HepG2 (cell line): ENCODE results near the gene COMMD1. TPM values are rescaled to one million over a fixed set of nuclear protein-coding genes. Genes with fewer than 3 reads are reported as not detected.

Experiments used
- ATAC-seq: fragments of 200-7000 bp; cut with Tn5 transposase; 3 replicates; pipeline ENCODE4 v1.9.1; 2020; ENCODE audit warnings: mild to moderate bottlenecking, moderate library complexity
- BruUV-seq: library from RNA; stranded (reverse); fragments of 400-500 nt; replicated peaks from 2 replicates; lab custom pipeline; 2021; lab: Mats Ljungman, UMichigan
- CTCF ChIA-PET: fragments of 300-600 bp; formaldehyde crosslinking; extraction: SDS; loops from one replicate; lab custom pipeline; 2021; ENCODE audit warnings: low total read pairs, inconsistent platforms, low intra/inter-chr PET ratio; lab: Yijun Ruan, JAX
- POLR2A ChIA-PET: fragments of 350-600 bp; sonication (Branson Sonifier 250); formaldehyde crosslinking; loops from one replicate; lab custom pipeline; 2020; ENCODE audit warnings: antibody characterized with exemption, inconsistent platforms; lab: Yijun Ruan, JAX
- DNase-seq: peaks from one replicate; pipeline ENCODE4 v3.0.0-alpha.2; 2015; ENCODE audit warnings: low spot score
- FAIRE-seq: peaks from 3 replicates; lab custom pipeline; 2011; peaks lifted over from hg19 to GRCh38; lab: Jason Lieb, UNC
- H2AFZ ChIP-seq: one replicate; pipeline ENCODE4 v1.6.1; 2011; ENCODE audit warnings: low read length, inconsistent platforms
- H3K27ac ChIP-seq: fragments of 300-600 bp; 3 replicates; pipeline ENCODE4 v1.8.0; 2011; ENCODE audit warnings: mixed run types, mild to moderate bottlenecking, mixed read lengths, low read length, inconsistent platforms; ENCODE audit not compliant: insufficient read depth; ENCODE audit errors: extremely low read length
- H3K27me3 ChIP-seq, 2 experiments: fragments of 200-600 bp in 1 of 2; 2 replicates in 1 of 2; 3 replicates in 1 of 2; pipeline versions ENCODE4 v1.6.0 to v1.8.0; 2011; ENCODE audit warnings: low read length in 2 of 2, mild to moderate bottlenecking in 2 of 2, moderate library complexity in 2 of 2, inconsistent platforms in 1 of 2; ENCODE audit not compliant: insufficient read depth in 2 of 2, control insufficient read depth in 1 of 2
- H3K36me3 ChIP-seq, 2 experiments: fragments of 200-600 bp in 1 of 2; replicated peaks in 1 of 2; 2 replicates in 1 of 2; 3 replicates in 1 of 2; pipeline versions ENCODE4 v1.5.1 to v1.8.0; 2011; ENCODE audit warnings: low read length in 2 of 2, inconsistent platforms in 1 of 2; ENCODE audit not compliant: insufficient read depth in 2 of 2, control insufficient read depth in 1 of 2
- H3K4me1 ChIP-seq: 2 replicates; pipeline ENCODE4 v1.5.1; 2012; ENCODE audit warnings: low read length, inconsistent platforms; ENCODE audit not compliant: insufficient read depth
- H3K4me2 ChIP-seq: 2 replicates; pipeline ENCODE4 v1.6.0; 2011; ENCODE audit warnings: low read depth, low read length, inconsistent platforms
- H3K4me3 ChIP-seq, 3 experiments: fragments of 200-600 bp in 1 of 3; sonication (generic), shearing (Covaris generic) in 1 of 3; replicated peaks in 1 of 3; 2 replicates each; pipeline ENCODE4 v1.5.1; 2011 to 2016; ENCODE audit warnings: low read length in 3 of 3, inconsistent platforms in 2 of 3, low read depth in 2 of 3, mild to moderate bottlenecking in 2 of 3, control low read depth in 1 of 3, mixed read lengths in 1 of 3; ENCODE audit not compliant: insufficient read depth in 1 of 3
- H3K79me2 ChIP-seq: one replicate; pipeline ENCODE4 v1.6.1; 2011; ENCODE audit warnings: low read length, inconsistent platforms; ENCODE audit not compliant: insufficient read depth
- H3K9ac ChIP-seq: 2 replicates; pipeline ENCODE4 v1.6.0; 2011; ENCODE audit warnings: mild to moderate bottlenecking, low read depth, low read length, inconsistent platforms; ENCODE audit not compliant: insufficient read depth
- H3K9me3 ChIP-seq: 2 replicates; pipeline ENCODE4 v1.5.1; 2012; ENCODE audit warnings: mild to moderate bottlenecking, low read length
- H4K20me1 ChIP-seq: 2 replicates; pipeline ENCODE4 v1.6.0; 2011; ENCODE audit warnings: inconsistent platforms, mild to moderate bottlenecking, low read length, moderate library complexity; ENCODE audit not compliant: insufficient read depth
- CEBPB ChIP-seq: IDR thresholded peaks from 2 replicates; pipeline ENCODE4 v1.6.1; 2011; ENCODE audit warnings: low read depth, low read length, improper control_type of control experiment, borderline replicate concordance
- HNF4A ChIP-seq: sonication (generic); formaldehyde crosslinking; IDR thresholded peaks from 2 replicates; pipeline ENCODE4 v1.4.0; 2020; ENCODE audit warnings: missing genetic modification reagents
- SOX13 ChIP-seq, 3 experiments: fragments of 450-650 bp in 1 of 3; sonication (generic) in 1 of 3; formaldehyde crosslinking in 1 of 3; IDR thresholded peaks in 2 of 3; conservative IDR thresholded peaks in 1 of 3; 2 replicates each; pipeline versions ENCODE4 v1.5.0 to v1.6.1; 2016 to 2020; ENCODE audit warnings: antibody characterized with exemption in 1 of 3, mild to moderate bottlenecking in 1 of 3, missing compliant biosample characterization in 1 of 3, missing genetic modification reagents in 1 of 3, moderate library complexity in 1 of 3
- TCF7 ChIP-seq: sonication (generic); IDR thresholded peaks from 2 replicates; pipeline ENCODE4 v1.6.1; 2016; ENCODE audit warnings: antibody characterized with exemption, low read depth
- TEAD3 ChIP-seq: optimal IDR thresholded peaks from 2 replicates; pipeline ENCODE3; 2016; ENCODE audit warnings: borderline replicate concordance
- ZNF556 ChIP-seq: sonication (generic); formaldehyde crosslinking; IDR thresholded peaks from 2 replicates; pipeline ENCODE4 v1.4.0; 2020; ENCODE audit warnings: mild to moderate bottlenecking, missing genetic modification reagents, borderline replicate concordance
- WGBS: methylation state at CpG from one replicate; pipeline ENCODE4 v1.1.6; 2017; ENCODE audit warnings: low lambda C conversion rate; 5-methylcytosine and 5-hydroxymethylcytosine counted together
- in situ Hi-C: cut with HindIII; loops from 2 replicates; pipeline ENCODE4 v1.10.0; 2017; ENCODE audit warnings: low pct_unique_long_range_greater_than_20kb; ENCODE audit not compliant: extremely low pct_ligation_motif_present
- intact Hi-C: fragments of 100-400 bp; cut with micrococcal nuclease; formaldehyde crosslinking; loops from one replicate; pipeline ENCODE4 v1.10.0; 2022; ENCODE audit not compliant: unreplicated experiment
- polyA plus RNA-seq, 8 experiments: library from polyadenylated mRNA; depleted of rRNA in 3 of 8; stranded (reverse) in 7 of 8; unstranded in 1 of 8; fragments of >200 nt; fragmentation: Illumina TruSeq in 4 of 8; extraction: Trizol in 4 of 8; gene quantifications; 2 replicates each; pipeline versions ENCODE4 v1.2.1 to v1.2.3, GENCODE V29; 2011 to 2016; ENCODE audit warnings: low read depth in 4 of 8, missing spikeins in 1 of 8, mixed read lengths in 1 of 8; ENCODE audit not compliant: insufficient read depth in 1 of 8
- total RNA-seq, 5 experiments: library from RNA; depleted of rRNA; stranded (reverse); fragments of >200 nt; fragmentation: Illumina TruSeq; extraction: Trizol; gene quantifications; 2 replicates each; pipeline ENCODE4 v1.2.3, GENCODE V29; 2016; ENCODE audit warnings: low read depth in 1 of 5
- TF ChIP-seq, protein P1 (sequence below): IDR thresholded peaks from 2 replicates; pipeline ENCODE4 v1.4.0; 2020; ENCODE audit warnings: mild to moderate bottlenecking, missing genetic modification reagents
- TF ChIP-seq, protein P2 (sequence below): IDR thresholded peaks from 2 replicates; pipeline ENCODE4 v1.6.1; 2016; ENCODE audit warnings: low read depth

The COMMD1 gene
- total and polyA plus RNA-seq, 2 of the 13 experiments (the other 11 are each of a cell fraction or from before 2014, with no cell fraction given), result 25.7 to 105 TPM

DNA sequence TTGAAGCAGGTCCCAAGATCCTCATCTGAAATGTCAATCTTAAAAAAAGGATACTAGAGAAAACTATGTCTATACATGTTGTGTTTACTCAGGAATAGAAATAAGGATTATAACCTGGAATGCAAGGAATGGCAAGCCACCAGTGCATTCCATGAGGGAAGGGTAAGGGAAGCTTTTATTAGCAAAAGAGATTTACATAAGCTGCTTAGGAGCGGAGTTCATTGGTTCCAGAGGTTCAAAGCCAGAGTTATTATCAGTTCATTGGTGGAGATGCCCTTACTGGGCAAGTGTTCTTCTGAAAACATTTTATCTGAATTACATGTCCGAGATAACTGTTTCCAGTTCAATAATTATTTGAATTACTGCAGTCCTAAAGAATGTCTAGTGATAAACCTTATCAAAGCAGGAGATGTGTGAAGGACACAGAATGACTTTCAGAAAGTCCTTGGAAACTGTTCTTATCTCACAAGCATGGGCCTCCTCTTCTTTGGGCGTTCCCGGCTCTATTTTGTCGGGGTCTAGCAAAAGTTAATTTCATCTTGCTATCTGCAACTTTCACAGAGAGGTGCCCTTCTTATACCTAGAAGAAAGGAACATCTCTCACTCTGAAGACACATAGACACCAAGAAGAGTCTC is 23.5 kb downstream of the COMMD1 start:
- in situ Hi-C loops, result no loop called here
- no peak overlapping the region for H2AFZ ChIP-seq

More for the DNA sequence above, 23.5 kb downstream of the COMMD1 start:
- no peaks in the 10 kb centered on the region for H3K79me2 ChIP-seq
- H3K9ac ChIP-seq, result no peak overlapping the region
- no peaks in the 10 kb centered on the region for H3K9me3 ChIP-seq
- intact Hi-C loops, result no loop called here
- WGBS, result 83% methylated on average over 5 of the region's 5 CpGs
- H3K36me3 ChIP-seq, result no peaks in the 10 kb centered on the region
- H3K4me1 ChIP-seq, result peaks cover 15% of the 10 kb centered on the region
- no peak overlapping the region for H3K4me2 ChIP-seq
- ChIA-PET POLR2A (no interaction called here), CTCF (no interaction called here)
- no TSS peak for BruUV-seq
- no peak overlapping the region for H3K27ac ChIP-seq
- ATAC-seq (peak; percentile 80), FAIRE-seq (no peak), DNase-seq (peak; percentile 70)
- TF ChIP-seq SOX13 (IDR thresholded peaks at IDR 0.05) (no peak), SOX13 (CRISPR knock-in tag; conservative IDR thresholded peaks at IDR 0.05 in 1 of 2, IDR thresholded peaks at IDR 0.05 in 1 of 2) (peak in 1 of 2 experiments; percentile 23; a peak in 1 of 4 replicates), HNF4A (CRISPR knock-in tag) (peak; percentile 21; the same call in 1 of the 2 replicates), TCF7 (peak; percentile 19; the same call in 1 of the 2 replicates), CEBPB (no peak), ZNF556 (CRISPR knock-in tag) (no peak), TEAD3 (CRISPR knock-in tag) (peak; percentile 82)
- TF ChIP-seq, protein P1, sequence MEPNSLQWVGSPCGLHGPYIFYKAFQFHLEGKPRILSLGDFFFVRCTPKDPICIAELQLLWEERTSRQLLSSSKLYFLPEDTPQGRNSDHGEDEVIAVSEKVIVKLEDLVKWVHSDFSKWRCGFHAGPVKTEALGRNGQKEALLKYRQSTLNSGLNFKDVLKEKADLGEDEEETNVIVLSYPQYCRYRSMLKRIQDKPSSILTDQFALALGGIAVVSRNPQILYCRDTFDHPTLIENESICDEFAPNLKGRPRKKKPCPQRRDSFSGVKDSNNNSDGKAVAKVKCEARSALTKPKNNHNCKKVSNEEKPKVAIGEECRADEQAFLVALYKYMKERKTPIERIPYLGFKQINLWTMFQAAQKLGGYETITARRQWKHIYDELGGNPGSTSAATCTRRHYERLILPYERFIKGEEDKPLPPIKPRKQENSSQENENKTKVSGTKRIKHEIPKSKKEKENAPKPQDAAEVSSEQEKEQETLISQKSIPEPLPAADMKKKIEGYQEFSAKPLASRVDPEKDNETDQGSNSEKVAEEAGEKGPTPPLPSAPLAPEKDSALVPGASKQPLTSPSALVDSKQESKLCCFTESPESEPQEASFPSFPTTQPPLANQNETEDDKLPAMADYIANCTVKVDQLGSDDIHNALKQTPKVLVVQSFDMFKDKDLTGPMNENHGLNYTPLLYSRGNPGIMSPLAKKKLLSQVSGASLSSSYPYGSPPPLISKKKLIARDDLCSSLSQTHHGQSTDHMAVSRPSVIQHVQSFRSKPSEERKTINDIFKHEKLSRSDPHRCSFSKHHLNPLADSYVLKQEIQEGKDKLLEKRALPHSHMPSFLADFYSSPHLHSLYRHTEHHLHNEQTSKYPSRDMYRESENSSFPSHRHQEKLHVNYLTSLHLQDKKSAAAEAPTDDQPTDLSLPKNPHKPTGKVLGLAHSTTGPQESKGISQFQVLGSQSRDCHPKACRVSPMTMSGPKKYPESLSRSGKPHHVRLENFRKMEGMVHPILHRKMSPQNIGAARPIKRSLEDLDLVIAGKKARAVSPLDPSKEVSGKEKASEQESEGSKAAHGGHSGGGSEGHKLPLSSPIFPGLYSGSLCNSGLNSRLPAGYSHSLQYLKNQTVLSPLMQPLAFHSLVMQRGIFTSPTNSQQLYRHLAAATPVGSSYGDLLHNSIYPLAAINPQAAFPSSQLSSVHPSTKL (CRISPR knock-in tag), result peak; percentile 16; the same call in 1 of the 2 replicates
- TF ChIP-seq, protein P2, sequence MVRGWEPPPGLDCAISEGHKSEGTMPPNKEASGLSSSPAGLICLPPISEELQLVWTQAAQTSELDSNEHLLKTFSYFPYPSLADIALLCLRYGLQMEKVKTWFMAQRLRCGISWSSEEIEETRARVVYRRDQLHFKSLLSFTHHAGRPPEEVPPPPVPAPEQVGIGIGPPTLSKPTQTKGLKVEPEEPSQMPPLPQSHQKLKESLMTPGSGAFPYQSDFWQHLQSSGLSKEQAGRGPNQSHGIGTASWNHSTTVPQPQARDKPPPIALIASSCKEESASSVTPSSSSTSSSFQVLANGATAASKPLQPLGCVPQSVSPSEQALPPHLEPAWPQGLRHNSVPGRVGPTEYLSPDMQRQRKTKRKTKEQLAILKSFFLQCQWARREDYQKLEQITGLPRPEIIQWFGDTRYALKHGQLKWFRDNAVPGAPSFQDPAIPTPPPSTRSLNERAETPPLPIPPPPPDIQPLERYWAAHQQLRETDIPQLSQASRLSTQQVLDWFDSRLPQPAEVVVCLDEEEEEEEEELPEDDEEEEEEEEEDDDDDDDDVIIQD, result peak; percentile 14; the same call in 1 of the 2 replicates
- H3K4me3 ChIP-seq, result no peak overlapping the region
- H4K20me1 ChIP-seq, result no peaks in the 10 kb centered on the region
- H3K27me3 ChIP-seq, result no peaks in the 10 kb centered on the region
